ENCODE data around the gene HSD17B2.

GRCh38 chr16:82059161-82059982 lies 24.3 kb downstream of the HSD17B2 start:
- TF ChIP-seq, protein P1, sequence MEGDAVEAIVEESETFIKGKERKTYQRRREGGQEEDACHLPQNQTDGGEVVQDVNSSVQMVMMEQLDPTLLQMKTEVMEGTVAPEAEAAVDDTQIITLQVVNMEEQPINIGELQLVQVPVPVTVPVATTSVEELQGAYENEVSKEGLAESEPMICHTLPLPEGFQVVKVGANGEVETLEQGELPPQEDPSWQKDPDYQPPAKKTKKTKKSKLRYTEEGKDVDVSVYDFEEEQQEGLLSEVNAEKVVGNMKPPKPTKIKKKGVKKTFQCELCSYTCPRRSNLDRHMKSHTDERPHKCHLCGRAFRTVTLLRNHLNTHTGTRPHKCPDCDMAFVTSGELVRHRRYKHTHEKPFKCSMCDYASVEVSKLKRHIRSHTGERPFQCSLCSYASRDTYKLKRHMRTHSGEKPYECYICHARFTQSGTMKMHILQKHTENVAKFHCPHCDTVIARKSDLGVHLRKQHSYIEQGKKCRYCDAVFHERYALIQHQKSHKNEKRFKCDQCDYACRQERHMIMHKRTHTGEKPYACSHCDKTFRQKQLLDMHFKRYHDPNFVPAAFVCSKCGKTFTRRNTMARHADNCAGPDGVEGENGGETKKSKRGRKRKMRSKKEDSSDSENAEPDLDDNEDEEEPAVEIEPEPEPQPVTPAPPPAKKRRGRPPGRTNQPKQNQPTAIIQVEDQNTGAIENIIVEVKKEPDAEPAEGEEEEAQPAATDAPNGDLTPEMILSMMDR (IDR thresholded peaks at IDR 0.05 in 4 of 5, conservative IDR thresholded peaks at IDR 0.05 in 1 of 5) = no peak
- TF ChIP-seq POLR2A (IDR thresholded peaks at IDR 0.05) = no peak

All from gastrocnemius medialis (tissue), 4 donors.